ENCODE measurements around the gene HK1.

Gene HK1

DNA sequence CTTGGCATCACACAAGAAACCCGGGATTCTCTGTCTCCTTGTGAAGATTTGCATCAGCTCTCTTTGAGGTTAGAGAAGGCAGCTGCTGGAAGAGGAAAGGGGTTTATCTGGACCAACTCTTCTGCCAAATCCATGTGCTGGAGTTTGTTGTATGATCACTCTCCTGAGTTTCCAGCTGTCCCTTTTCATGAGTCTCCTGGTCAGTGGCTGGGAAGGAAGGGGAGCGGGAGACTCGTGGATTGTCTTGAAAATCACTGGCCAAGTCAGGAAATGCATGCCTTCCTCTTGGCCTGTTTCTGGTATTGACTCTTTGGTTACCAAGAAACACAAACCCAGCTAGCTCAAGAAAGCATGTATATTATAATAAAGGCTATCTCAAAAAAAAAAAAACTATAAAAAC is 99.6 kb downstream of the HK1 start:
- no peak for DNase-seq (ENCODE audit: low read depth)
- H3K4me3 ChIP-seq (ENCODE audit: low read depth, low read length), result no peak overlapping the region
- TF ChIP-seq MYC (IDR thresholded peaks at IDR 0.05; ENCODE audit: low read depth, low read length), result no peak
- no peak for TF ChIP-seq POLR2A (IDR thresholded peaks at IDR 0.05; ENCODE audit: extremely low read depth, insufficient read length)
- TF ChIP-seq, protein P1, sequence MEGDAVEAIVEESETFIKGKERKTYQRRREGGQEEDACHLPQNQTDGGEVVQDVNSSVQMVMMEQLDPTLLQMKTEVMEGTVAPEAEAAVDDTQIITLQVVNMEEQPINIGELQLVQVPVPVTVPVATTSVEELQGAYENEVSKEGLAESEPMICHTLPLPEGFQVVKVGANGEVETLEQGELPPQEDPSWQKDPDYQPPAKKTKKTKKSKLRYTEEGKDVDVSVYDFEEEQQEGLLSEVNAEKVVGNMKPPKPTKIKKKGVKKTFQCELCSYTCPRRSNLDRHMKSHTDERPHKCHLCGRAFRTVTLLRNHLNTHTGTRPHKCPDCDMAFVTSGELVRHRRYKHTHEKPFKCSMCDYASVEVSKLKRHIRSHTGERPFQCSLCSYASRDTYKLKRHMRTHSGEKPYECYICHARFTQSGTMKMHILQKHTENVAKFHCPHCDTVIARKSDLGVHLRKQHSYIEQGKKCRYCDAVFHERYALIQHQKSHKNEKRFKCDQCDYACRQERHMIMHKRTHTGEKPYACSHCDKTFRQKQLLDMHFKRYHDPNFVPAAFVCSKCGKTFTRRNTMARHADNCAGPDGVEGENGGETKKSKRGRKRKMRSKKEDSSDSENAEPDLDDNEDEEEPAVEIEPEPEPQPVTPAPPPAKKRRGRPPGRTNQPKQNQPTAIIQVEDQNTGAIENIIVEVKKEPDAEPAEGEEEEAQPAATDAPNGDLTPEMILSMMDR (IDR thresholded peaks at IDR 0.05; ENCODE audit: low read depth, low read length), result no peak
- TF ChIP-seq, protein P2, sequence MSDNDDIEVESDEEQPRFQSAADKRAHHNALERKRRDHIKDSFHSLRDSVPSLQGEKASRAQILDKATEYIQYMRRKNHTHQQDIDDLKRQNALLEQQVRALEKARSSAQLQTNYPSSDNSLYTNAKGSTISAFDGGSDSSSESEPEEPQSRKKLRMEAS (IDR thresholded peaks at IDR 0.05; ENCODE audit: low read depth, low read length), result no peak

DNA sequence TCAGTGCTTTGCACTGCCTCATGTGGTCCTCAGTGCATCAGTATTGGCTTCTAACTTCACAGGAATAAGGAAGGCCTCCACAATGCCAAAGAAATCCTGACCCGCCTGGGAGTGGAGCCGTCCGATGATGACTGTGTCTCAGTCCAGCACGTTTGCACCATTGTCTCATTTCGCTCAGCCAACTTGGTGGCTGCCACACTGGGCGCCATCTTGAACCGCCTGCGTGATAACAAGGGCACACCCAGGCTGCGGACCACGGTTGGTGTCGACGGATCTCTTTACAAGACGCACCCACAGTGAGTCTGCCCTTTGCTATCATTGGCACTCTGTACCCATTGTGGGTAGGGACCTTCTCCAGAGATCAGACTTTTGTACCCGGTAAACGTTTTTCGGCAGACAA is 101.5 kb downstream of the HK1 start:
- no peak for DNase-seq (ENCODE audit: low read depth)
- no peak overlapping the region for H3K4me3 ChIP-seq (ENCODE audit: low read depth, low read length)
- TF ChIP-seq, protein P2 (IDR thresholded peaks at IDR 0.05; ENCODE audit: low read depth, low read length), result no peak
- no peak for TF ChIP-seq MYC (IDR thresholded peaks at IDR 0.05; ENCODE audit: low read depth, low read length)
- TF ChIP-seq, protein P1 (IDR thresholded peaks at IDR 0.05; ENCODE audit: low read depth, low read length), result no peak
- no peak for TF ChIP-seq POLR2A (IDR thresholded peaks at IDR 0.05; ENCODE audit: extremely low read depth, insufficient read length)

DNA sequence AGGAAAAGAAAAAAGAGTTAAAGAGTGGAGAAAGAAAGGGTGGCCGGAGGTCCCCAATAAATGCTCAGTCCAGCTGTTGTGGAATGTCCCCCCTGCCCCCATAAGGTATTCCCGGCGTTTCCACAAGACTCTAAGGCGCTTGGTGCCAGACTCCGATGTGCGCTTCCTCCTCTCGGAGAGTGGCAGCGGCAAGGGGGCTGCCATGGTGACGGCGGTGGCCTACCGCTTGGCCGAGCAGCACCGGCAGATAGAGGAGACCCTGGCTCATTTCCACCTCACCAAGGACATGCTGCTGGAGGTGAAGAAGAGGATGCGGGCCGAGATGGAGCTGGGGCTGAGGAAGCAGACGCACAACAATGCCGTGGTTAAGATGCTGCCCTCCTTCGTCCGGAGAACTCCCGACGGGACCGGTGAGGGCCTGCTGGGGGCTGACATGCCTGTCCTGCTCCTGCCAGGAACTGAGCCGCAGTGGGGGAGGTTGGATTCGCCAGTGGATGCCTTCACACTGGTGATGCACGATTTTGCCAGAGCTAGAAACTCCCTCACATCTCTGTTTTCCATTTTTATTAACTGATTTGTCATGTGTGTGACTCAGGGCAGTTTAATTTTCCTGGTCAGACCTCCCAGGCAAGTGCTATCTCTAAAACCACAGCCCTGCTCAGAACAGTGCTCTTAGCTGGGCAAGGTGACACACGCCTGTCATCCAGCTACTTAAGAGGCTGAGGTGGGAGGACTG is 104.3 kb downstream of the HK1 start:
- DNase-seq (ENCODE audit: low read depth), result no peak

DNA sequence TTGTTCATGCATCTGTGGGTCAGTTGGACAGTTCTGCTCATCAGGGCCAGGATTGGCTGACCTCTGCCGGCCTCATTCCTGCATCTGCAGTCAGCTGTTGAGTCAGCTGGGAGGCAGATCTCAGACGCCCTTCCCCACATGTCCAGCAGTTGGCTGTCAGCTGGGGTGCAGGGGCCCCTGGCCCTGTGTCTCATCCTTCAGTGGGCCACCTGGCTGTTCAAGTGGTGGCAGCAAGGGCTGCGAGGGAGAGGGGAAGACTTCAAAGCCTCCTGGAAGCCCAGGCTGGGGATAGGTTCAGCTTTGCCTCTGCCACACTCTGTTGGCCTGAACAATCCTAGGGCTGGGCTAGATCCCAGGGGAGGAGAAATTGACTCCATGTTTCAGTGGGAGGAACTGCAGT is 105.3 kb downstream of the HK1 start:
- TF ChIP-seq MYC (IDR thresholded peaks at IDR 0.05; ENCODE audit: low read depth, low read length) (no peak), POLR2A (IDR thresholded peaks at IDR 0.05; ENCODE audit: extremely low read depth, insufficient read length) (no peak)
- TF ChIP-seq, protein P2 (IDR thresholded peaks at IDR 0.05; ENCODE audit: low read depth, low read length), result no peak
- TF ChIP-seq, protein P1 (IDR thresholded peaks at IDR 0.05; ENCODE audit: low read depth, low read length), result no peak
- no peak overlapping the region for H3K4me3 ChIP-seq (ENCODE audit: low read depth, low read length)
- no peak for DNase-seq (ENCODE audit: low read depth)

More for the DNA sequence above, 104.3 kb downstream of the HK1 start:
- TF ChIP-seq MYC (IDR thresholded peaks at IDR 0.05; ENCODE audit: low read depth, low read length) (no peak), POLR2A (IDR thresholded peaks at IDR 0.05; ENCODE audit: extremely low read depth, insufficient read length) (no peak)
- TF ChIP-seq, protein P2 (IDR thresholded peaks at IDR 0.05; ENCODE audit: low read depth, low read length), result no peak
- TF ChIP-seq, protein P1 (IDR thresholded peaks at IDR 0.05; ENCODE audit: low read depth, low read length), result no peak
- H3K4me3 ChIP-seq (ENCODE audit: low read depth, low read length), result no peak overlapping the region

DNA sequence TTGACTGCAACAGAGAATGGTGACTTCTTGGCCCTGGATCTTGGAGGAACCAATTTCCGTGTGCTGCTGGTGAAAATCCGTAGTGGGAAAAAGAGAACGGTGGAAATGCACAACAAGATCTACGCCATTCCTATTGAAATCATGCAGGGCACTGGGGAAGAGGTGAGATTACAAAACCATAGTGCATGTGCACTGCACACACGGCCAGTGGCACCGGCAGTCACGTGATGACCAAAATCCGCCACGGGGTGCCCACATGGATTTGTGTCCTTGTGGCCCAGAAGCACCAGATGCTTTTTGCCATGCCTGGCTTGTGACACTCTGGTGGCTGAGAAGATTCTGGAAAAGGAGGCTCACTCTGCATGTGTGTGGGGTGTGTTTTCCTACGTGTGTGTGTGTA is 106.0 kb downstream of the HK1 start:
- H3K4me3 ChIP-seq (ENCODE audit: low read depth, low read length), result no peak overlapping the region
- TF ChIP-seq, protein P1 (IDR thresholded peaks at IDR 0.05; ENCODE audit: low read depth, low read length), result no peak
- TF ChIP-seq POLR2A (IDR thresholded peaks at IDR 0.05; ENCODE audit: extremely low read depth, insufficient read length), result no peak
- TF ChIP-seq, protein P2 (IDR thresholded peaks at IDR 0.05; ENCODE audit: low read depth, low read length), result no peak
- TF ChIP-seq MYC (IDR thresholded peaks at IDR 0.05; ENCODE audit: low read depth, low read length), result no peak
- DNase-seq (ENCODE audit: low read depth), result no peak

Data from NB4 (cell line).